ENCODE results near the gene MYOZ1. TPM values are rescaled to one million over a fixed set of nuclear protein-coding genes. Genes with fewer than 3 reads are reported as not detected.

MYOZ1 gene
- total and polyA plus RNA-seq, 8 donors, result 0.18 to 1.3 (median 0.70) TPM; not detected in 4

GRCh38 chr10:73585327-73585726, 55.9 kb downstream of the MYOZ1 start:
- peak overlapping the region in 3 of 5 donors; percentile 73 to 80 (median 76) for H3K27ac ChIP-seq
- no peak overlapping the region for H3K4me3 ChIP-seq
- WGBS, 5 donors, result 89 to 100% (median 98%) methylated on average over 3 of the region's 3 CpGs
- DNase-seq, result no peak
- H3K36me3 ChIP-seq, result no peaks in the 10 kb centered on the region
- no peaks in the 10 kb centered on the region for H3K9me3 ChIP-seq
- no peak for TF ChIP-seq POLR2A (IDR thresholded peaks at IDR 0.05)
- peaks cover 31 to 62% (median 44%) of the 10 kb centered on the region in 4 donors for H3K4me1 ChIP-seq
- H3K27me3 ChIP-seq, result no peaks in the 10 kb centered on the region
- intact Hi-C loops (cut with DNase I; ENCODE audit: low total_unique reads), result no loop called here

GRCh38 chr10:73584737-73585136, 56.5 kb downstream of the MYOZ1 start:
- DNase-seq, result no peak
- Histone ChIP-seq H3K36me3 (no peaks in the 10 kb centered on the region), H3K4me1 (peaks cover 29 to 56% (median 40%) of the 10 kb centered on the region in 4 donors), H3K27me3 (no peaks in the 10 kb centered on the region), H3K4me3 (no peak overlapping the region), H3K9me3 (no peaks in the 10 kb centered on the region), H3K27ac (peak overlapping the region in 2 of 5 donors; percentile 73 to 76)
- no peak for TF ChIP-seq EP300 (IDR thresholded peaks at IDR 0.05)
- no peak for TF ChIP-seq POLR2A (IDR thresholded peaks at IDR 0.05)
- TF ChIP-seq, protein P1, sequence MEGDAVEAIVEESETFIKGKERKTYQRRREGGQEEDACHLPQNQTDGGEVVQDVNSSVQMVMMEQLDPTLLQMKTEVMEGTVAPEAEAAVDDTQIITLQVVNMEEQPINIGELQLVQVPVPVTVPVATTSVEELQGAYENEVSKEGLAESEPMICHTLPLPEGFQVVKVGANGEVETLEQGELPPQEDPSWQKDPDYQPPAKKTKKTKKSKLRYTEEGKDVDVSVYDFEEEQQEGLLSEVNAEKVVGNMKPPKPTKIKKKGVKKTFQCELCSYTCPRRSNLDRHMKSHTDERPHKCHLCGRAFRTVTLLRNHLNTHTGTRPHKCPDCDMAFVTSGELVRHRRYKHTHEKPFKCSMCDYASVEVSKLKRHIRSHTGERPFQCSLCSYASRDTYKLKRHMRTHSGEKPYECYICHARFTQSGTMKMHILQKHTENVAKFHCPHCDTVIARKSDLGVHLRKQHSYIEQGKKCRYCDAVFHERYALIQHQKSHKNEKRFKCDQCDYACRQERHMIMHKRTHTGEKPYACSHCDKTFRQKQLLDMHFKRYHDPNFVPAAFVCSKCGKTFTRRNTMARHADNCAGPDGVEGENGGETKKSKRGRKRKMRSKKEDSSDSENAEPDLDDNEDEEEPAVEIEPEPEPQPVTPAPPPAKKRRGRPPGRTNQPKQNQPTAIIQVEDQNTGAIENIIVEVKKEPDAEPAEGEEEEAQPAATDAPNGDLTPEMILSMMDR (IDR thresholded peaks at IDR 0.05), result no peak
- no peak for TF ChIP-seq POLR2AphosphoS5 (IDR thresholded peaks at IDR 0.05)
- intact Hi-C loops (cut with DNase I; ENCODE audit: low total_unique reads), result no loop called here
- 86 to 96% (median 93%) methylated on average over 2 of the region's 2 CpGs for WGBS, 5 donors

GRCh38 chr10:73581918-73582317, 59.4 kb downstream of the MYOZ1 start:
- Histone ChIP-seq H3K27ac (peak overlapping the region in 1 of 5 donors; percentile 11), H3K4me1 (peaks cover 18 to 48% (median 36%) of the 10 kb centered on the region in 4 donors), H3K9me3 (no peaks in the 10 kb centered on the region), H3K27me3 (no peaks in the 10 kb centered on the region), H3K4me3 (no peak overlapping the region), H3K36me3 (no peaks in the 10 kb centered on the region)
- intact Hi-C loops (cut with DNase I; ENCODE audit: low total_unique reads), result no loop called here
- WGBS, 5 donors, result 91 to 100% (median 95%) methylated on average over 2 of the region's 2 CpGs
- TF ChIP-seq, protein P1 (IDR thresholded peaks at IDR 0.05), result no peak
- TF ChIP-seq POLR2A (IDR thresholded peaks at IDR 0.05) (no peak), EP300 (IDR thresholded peaks at IDR 0.05) (no peak), POLR2AphosphoS5 (IDR thresholded peaks at IDR 0.05) (no peak)
- no peak for DNase-seq

Other genes starting within 250 kb of the MYOZ1 start
- 100 to 1,000 TPM in 1 of 5 donors, 10 to 100 TPM in 4; 16.2 to 103 (median 60.6) TPM for gene ANXA7, start 227.4 kb downstream of the MYOZ1 start, total RNA-seq
- 10 to 100 TPM; 38.7 to 67.4 (median 55.7) TPM for gene ANXA7, start 227.4 kb downstream of the MYOZ1 start, polyA plus RNA-seq
- 1 to 10 TPM in 3 of 5 donors, under 1 TPM in 1, not detected in 1; 0.87 to 6.1 (median 1.9) TPM for gene MSS51, start 207.9 kb downstream of the MYOZ1 start, total RNA-seq
- gene MSS51, start 207.9 kb downstream of the MYOZ1 start, polyA plus RNA-seq, result 1 to 10 TPM in 1 of 3 donors, under 1 TPM in 2; 0.61 to 1.8 (median 0.62) TPM
- 10 to 100 TPM; 12.5 to 77.1 (median 43.3) TPM for gene PPP3CB, start 145.4 kb downstream of the MYOZ1 start, total RNA-seq
- 10 to 100 TPM; 23.2 to 29.0 (median 24.4) TPM for gene PPP3CB, start 145.4 kb downstream of the MYOZ1 start, polyA plus RNA-seq
- 100 to 1,000 TPM in 4 of 5 donors, 10 to 100 TPM in 1; 33.0 to 369 (median 112) TPM for gene USP54, start 50.1 kb downstream of the MYOZ1 start, total RNA-seq
- gene USP54, start 50.1 kb downstream of the MYOZ1 start, polyA plus RNA-seq, result 10 to 100 TPM in 2 of 3 donors, 1 to 10 TPM in 1; 7.3 to 17.3 (median 11.1) TPM
- not detected for gene SYNPO2L, start 14.6 kb upstream of the MYOZ1 start, total RNA-seq
- under 1 TPM in 2 of 3 donors, not detected in 1; 0.03 to 0.12 TPM for gene SYNPO2L, start 14.6 kb upstream of the MYOZ1 start, polyA plus RNA-seq
- gene AGAP5, start 56.6 kb upstream of the MYOZ1 start, total RNA-seq, result 10 to 100 TPM in 1 of 5 donors, 1 to 10 TPM in 4; 4.1 to 20.1 (median 8.7) TPM
- 1 to 10 TPM; 1.8 to 4.7 (median 2.0) TPM for gene AGAP5, start 56.6 kb upstream of the MYOZ1 start, polyA plus RNA-seq
- gene SEC24C, start 102.9 kb upstream of the MYOZ1 start, total RNA-seq, result 10 to 100 TPM; 40.6 to 58.8 (median 50.7) TPM
- gene SEC24C, start 102.9 kb upstream of the MYOZ1 start, polyA plus RNA-seq, result 10 to 100 TPM; 23.5 to 25.2 (median 25.1) TPM
- 10 to 100 TPM in 3 of 5 donors, 1 to 10 TPM in 2; 1.3 to 51.0 (median 11.2) TPM for gene CHCHD1, start 140.6 kb upstream of the MYOZ1 start, total RNA-seq
- gene CHCHD1, start 140.6 kb upstream of the MYOZ1 start, polyA plus RNA-seq, result 10 to 100 TPM; 60.2 to 81.6 (median 69.9) TPM
- 100 to 1,000 TPM in 3 of 5 donors, 10 to 100 TPM in 2; 43.4 to 325 (median 101) TPM for gene ZSWIM8, start 144.1 kb upstream of the MYOZ1 start, total RNA-seq
- 100 to 1,000 TPM in 1 of 3 donors, 10 to 100 TPM in 2; 53.4 to 121 (median 57.7) TPM for gene ZSWIM8, start 144.1 kb upstream of the MYOZ1 start, polyA plus RNA-seq
- 10 to 100 TPM in 4 of 5 donors, 1 to 10 TPM in 1; 2.3 to 97.4 (median 16.7) TPM for gene NDST2, start 170.1 kb upstream of the MYOZ1 start, total RNA-seq
- gene NDST2, start 170.1 kb upstream of the MYOZ1 start, polyA plus RNA-seq, result 1 to 10 TPM; 3.5 to 9.8 (median 6.5) TPM
- 10 to 100 TPM; 28.8 to 93.3 (median 31.9) TPM for gene CAMK2G, start 233.1 kb upstream of the MYOZ1 start, total RNA-seq
- gene CAMK2G, start 233.1 kb upstream of the MYOZ1 start, polyA plus RNA-seq, result 10 to 100 TPM in 2 of 3 donors, 1 to 10 TPM in 1; 7.5 to 22.8 (median 11.0) TPM

Data from stomach (tissue), 9 donors.